Stromal cell of bone marrow (primary cell): ENCODE results near the gene UNC93B1.
A peak's percentile ranks its signal among the peaks of the same experiment; 100 is the strongest.

ENCODE experiments used
- DNase-seq: peaks from one replicate; pipeline ENCODE4 v3.0.0-alpha.2; 2012; ENCODE audit warnings: low read depth

Gene UNC93B1

GRCh38 chr11:68040101-68040956 lies 36.4 kb upstream of the UNC93B1 start:
- peak; percentile 52 for DNase-seq

DNA sequence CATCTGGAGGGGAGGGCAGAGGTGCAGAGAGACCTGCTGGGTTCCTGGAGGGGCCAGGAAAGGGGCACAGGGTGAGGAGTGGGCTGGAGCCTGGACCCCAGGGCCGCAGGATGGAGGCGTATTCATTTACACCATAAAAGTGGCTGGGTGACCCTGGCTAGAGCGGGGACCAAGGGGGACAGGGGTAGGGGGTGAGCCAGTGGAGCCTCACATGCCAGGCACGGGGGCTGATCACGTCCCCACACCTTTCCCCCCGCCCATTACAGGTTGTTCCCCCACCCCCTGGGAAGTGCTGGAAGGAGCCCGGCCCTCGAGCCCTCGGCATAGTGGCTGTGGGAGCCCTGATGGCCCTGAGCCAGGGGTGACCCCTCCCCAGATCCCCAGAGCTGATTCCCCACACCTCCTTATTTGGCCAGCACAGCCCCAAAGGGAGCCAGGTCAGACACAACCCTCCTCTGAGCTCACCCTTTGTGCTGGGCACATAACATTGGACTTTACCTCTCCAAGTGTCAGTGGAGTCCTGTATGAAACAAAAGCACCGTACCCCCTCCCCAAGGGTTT lies 35.7 kb upstream of the UNC93B1 start:
- DNase-seq, result no peak

GRCh38 chr11:68038718-68039525 lies 35.0 kb upstream of the UNC93B1 start, which contains the start of gene TCIRG1:
TSS of gene TCIRG1 (plus strand) at chr11:68039025. CDS start at chr11:68041272, 2,247 bp downstream.
- peak; percentile 72 for DNase-seq

- no peak for DNase-seq
Observed at GRCh38 chr11:68038226-68038717, 34.4 kb upstream of the UNC93B1 start.

DNA sequence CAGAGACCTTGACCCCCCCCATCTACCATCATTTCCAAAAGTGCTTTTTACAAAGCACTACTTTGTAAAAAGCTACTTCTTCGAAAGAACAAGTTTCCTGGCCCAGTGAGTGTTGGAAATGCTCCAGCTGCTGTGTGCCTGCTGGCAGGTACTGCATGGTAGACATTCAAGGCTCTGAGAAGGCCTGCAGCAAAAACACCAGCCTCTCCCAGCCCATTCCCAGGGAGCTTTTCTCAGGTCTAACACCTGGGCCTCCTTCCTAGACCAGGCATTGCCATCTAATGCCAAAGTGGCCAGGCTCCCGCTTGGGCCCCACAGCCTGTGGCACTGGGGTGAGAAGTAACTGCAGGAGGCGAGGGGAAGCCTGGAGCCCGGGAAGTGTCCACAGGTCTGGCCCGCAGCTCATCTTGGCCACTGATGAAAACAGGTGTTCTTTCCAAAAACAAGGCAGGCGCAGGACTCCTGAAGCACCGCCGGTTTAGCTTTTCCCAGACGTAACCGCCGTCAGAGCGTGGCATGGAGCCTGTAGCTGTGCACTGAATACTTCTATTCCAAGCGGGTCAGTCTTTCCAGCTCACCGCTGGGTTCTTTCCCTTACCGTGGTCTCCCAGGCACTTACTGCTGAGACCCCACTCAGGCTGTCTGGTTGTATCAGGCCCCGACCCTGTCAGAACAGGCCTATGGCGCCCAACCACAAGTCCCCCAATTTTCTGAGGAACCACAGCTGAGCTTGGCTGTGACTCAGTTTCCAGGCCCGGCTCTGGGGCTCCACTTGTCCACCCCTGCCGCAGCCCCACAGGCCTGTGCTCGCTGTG lies 33.7 kb upstream of the UNC93B1 start:
- no peak for DNase-seq

DNA sequence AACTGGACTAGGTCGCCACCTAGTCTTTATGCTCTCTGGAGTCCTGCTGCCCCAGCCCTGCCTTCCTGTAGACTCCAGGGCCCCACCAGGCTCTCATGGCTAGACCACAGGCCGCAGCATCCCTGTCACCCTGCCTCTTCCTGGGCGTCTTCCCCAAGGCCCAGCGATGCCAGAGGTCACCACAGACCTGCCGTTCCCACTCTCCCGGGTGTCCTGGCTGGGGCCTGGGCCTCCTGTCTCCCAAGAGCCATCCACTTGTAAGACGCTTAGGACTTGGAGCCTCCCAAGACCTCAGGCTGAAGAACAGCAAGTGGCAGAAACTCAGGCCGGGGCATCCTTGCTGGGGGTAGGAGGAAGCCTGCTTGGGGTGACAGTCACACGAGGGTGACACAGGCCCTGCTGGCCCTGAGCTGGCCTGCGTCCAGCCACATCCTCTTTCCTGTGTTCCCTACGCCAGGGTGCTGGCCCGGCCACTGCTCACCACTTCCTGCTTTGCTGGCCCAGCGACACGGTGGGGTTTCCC lies 32.9 kb upstream of the UNC93B1 start:
- no peak for DNase-seq

DNA sequence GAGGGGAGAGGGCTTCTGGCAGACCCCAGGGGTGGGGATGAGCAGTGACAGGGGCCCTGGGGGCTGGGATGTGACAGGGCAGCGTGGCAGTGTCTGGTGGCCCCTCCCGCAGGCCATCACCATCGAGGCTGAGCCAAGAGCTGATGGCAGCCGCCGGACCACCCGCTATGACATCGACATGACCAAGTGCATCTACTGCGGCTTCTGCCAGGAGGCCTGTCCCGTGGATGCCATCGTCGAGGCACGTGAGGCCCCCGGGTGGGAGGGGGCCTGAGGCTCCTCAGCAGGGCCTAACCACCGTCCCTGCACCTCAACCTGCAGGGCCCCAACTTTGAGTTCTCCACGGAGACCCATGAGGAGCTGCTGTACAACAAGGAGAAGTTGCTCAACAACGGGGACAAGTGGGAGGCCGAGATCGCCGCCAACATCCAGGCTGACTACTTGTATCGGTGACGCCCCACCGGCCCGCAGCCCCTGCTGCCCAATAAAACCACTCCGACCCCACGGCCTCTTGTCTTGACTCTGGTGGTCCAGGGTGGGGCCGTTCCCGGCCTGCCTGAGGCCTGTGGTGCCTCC lies 32.3 kb upstream of the UNC93B1 start:
- no peak for DNase-seq

DNA sequence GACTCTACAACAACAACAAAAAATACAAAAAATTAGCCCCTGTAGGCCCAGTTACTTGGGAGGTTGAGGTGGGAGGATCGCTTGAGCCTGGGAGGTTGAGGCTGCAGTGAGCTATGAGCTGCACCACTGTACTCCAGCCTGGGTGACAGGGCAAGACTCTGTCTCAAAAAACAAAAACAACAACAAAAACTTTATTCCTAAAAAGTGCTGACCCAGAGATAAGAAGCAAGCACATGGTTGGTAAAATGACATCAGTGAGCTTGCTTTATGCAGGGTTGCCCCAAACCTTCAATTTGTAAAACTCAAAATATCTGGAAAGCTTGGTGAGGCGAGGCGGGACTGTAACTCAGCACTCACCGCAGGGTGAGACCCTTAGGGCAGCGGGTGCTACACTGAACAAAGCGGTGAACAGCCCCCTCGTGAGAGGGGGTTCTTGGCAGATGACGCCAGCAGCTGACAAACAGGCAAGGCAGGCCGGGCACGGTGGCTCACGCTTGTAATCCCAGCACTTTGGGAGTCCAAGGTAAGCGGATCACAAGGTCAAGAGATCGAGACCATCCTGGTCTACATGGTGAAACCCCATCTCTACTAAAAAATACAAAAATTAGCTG lies 31.5 kb upstream of the UNC93B1 start:
- no peak for DNase-seq

DNA sequence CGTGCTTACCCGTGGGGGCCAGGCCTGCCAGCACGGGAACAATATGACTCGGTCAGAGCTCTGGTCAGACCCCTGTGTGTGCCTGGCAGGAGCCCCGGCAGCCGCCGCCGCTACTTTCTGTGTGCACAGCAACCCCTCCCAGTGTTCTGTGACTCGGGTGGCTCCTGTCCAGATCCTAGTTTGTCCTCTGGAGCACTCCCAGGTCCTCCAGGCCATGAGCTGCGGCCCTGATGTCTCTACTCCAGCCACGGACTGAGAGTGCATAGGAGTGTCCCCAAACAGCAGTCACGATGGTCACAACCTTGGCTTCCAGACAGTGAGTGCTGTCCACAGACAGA lies 29.8 kb upstream of the UNC93B1 start:
- DNase-seq, result no peak

- no peak for DNase-seq
Observed at GRCh38 chr11:68032997-68033707, 29.3 kb upstream of the UNC93B1 start.

GRCh38 chr11:68032003-68032402 lies 28.1 kb upstream of the UNC93B1 start:
- DNase-seq, result no peak

- DNase-seq, result no peak
Observed at GRCh38 chr11:68031144-68031464, 27.2 kb upstream of the UNC93B1 start.

- peak; percentile 98 for DNase-seq
Observed at GRCh38 chr11:68030318-68031143, 26.6 kb upstream of the UNC93B1 start, which contains the start of gene NDUFS8. TSS of gene NDUFS8 (plus strand) at chr11:68030681. CDS start at chr11:68032152, 1,471 bp downstream.

DNA sequence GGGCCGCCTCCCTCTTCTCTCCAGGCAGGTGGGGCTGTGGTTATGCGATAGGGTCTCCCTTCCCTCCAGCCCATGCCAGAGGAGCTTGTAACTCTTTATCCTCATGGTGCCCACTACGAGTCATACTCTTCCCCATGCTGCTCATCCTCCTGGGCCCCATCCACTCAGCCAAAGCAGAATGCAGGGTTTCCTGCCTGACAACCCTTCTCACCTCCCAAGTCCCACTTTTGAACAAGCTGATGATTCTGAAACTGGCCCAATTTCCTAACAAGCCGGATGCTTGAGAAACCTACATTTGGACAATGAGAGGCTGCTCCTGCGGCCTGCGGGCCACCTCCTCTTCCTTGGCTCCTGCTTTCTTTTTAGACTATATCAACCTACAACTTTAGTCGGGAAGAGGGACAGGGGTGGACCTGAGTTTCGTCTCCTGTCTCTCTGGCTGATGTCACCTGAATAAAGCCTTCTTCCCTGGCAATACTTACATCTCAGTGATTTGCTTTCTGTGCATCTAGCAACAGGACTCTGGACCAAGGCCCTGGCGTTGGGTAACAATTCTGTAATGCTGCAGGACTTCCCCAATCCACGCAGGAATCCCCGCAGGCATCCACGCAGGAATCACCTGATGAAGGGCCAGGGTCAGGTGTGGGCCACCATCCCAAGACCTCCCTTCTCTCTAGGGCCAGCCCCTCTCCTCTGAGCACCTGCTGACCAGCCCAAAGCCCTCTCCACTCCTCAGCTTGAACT lies 25.1 kb upstream of the UNC93B1 start:
- DNase-seq, result no peak

DNA sequence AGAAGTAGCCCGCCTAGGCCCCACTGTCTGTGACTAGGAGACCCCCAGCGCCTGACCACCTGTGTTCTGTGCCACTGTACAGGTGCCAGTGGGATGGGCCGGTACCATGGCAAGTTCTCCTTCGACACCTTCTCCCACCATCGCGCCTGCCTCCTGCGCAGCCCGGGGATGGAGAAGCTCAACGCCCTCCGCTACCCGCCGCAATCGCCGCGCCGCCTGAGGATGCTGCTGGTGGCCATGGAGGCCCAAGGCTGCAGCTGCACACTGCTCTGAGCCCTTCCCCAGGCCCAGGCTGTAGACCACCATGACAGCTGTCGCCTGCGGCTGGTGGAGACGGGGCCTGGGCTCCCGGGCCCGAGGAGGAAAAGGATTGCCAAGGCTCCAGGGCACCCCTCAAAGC lies 23.8 kb upstream of the UNC93B1 start:
- DNase-seq, result no peak

- no peak for DNase-seq
Observed at GRCh38 chr11:68026391-68027105, 22.7 kb upstream of the UNC93B1 start.

GRCh38 chr11:68025047-68025446 lies 21.1 kb upstream of the UNC93B1 start:
- no peak for DNase-seq

- DNase-seq, result no peak
Observed at GRCh38 chr11:68024508-68024907, 20.6 kb upstream of the UNC93B1 start.
